ENCODE results near the gene LBHD2.
A peak's percentile ranks its signal among the peaks of the same experiment; 100 is the strongest.

The LBHD2 gene

GRCh38 chr14:103109535-103110441 lies 25.8 kb downstream of the LBHD2 start:
- no peak overlapping the region for H3K4me3 ChIP-seq (IDR thresholded peaks at IDR 0.05; ENCODE audit: insufficient read depth, low read depth, low read length)
- no peaks in the 10 kb centered on the region for H3K27me3 ChIP-seq (ENCODE audit: insufficient read depth, low read depth)
- H4K20me1 ChIP-seq (ENCODE audit: insufficient read depth), result no peaks in the 10 kb centered on the region
- peak overlapping the region; percentile 83 for H3K9ac ChIP-seq
- TF ChIP-seq, protein P1, sequence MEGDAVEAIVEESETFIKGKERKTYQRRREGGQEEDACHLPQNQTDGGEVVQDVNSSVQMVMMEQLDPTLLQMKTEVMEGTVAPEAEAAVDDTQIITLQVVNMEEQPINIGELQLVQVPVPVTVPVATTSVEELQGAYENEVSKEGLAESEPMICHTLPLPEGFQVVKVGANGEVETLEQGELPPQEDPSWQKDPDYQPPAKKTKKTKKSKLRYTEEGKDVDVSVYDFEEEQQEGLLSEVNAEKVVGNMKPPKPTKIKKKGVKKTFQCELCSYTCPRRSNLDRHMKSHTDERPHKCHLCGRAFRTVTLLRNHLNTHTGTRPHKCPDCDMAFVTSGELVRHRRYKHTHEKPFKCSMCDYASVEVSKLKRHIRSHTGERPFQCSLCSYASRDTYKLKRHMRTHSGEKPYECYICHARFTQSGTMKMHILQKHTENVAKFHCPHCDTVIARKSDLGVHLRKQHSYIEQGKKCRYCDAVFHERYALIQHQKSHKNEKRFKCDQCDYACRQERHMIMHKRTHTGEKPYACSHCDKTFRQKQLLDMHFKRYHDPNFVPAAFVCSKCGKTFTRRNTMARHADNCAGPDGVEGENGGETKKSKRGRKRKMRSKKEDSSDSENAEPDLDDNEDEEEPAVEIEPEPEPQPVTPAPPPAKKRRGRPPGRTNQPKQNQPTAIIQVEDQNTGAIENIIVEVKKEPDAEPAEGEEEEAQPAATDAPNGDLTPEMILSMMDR (conservative IDR thresholded peaks at IDR 0.05; ENCODE audit: low read depth, low read length), result no peak
- H3K27ac ChIP-seq, result peak overlapping the region; percentile 99
- no peaks in the 10 kb centered on the region for H3K36me3 ChIP-seq (ENCODE audit: insufficient read depth)
- no peaks in the 10 kb centered on the region for H3K79me2 ChIP-seq (ENCODE audit: insufficient read depth, low read depth)
- peaks cover 86% of the 10 kb centered on the region for H3K4me1 ChIP-seq (ENCODE audit: low read depth, poor library complexity, severe bottlenecking)
- peak overlapping the region; percentile 100 for H3K4me2 ChIP-seq
- peak overlapping the region; percentile 38; the same call in 1 of the 2 replicates for H2AFZ ChIP-seq (ENCODE audit: low read depth)

DNA sequence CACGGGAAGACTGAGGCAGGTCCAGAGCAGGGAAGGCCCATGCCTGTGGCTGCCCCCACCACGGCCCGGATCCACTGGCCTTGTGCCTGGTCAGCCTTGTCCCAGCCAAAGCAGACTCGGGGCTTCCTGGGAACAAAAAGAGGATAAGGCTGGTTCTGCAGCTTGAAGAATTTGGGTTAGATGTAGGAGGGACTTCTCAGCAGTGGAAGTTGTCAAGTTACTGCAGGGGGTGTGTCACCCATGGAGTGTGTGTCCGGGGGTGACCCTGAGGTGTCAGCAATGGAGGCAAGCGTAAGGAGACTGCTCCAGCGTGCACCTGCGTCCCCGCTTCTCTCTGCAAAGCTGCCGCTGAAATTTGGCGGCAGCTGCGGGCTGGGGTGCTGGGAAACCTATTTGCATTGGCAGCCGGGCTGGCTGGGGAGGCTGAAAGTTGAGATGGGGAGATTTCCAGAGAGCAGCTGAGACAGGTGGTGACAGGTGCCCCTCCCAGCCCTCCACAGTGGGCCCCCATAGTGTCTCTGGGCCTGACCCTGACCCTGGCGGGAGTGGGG lies 26.7 kb downstream of the LBHD2 start:
- no peaks in the 10 kb centered on the region for H4K20me1 ChIP-seq (ENCODE audit: insufficient read depth)
- no peaks in the 10 kb centered on the region for H3K36me3 ChIP-seq (ENCODE audit: insufficient read depth)
- H3K27me3 ChIP-seq (ENCODE audit: insufficient read depth, low read depth), result no peaks in the 10 kb centered on the region
- no peak overlapping the region for H3K4me3 ChIP-seq (IDR thresholded peaks at IDR 0.05; ENCODE audit: insufficient read depth, low read depth, low read length)
- H3K4me2 ChIP-seq, result peak overlapping the region; percentile 100
- H3K27ac ChIP-seq, result peak overlapping the region; percentile 99
- no peak overlapping the region; the same call in 1 of the 2 replicates for H2AFZ ChIP-seq (ENCODE audit: low read depth)
- no peaks in the 10 kb centered on the region for H3K79me2 ChIP-seq (ENCODE audit: insufficient read depth, low read depth)
- TF ChIP-seq, protein P1 (conservative IDR thresholded peaks at IDR 0.05; ENCODE audit: low read depth, low read length), result no peak
- peak overlapping the region; percentile 83 for H3K9ac ChIP-seq
- peaks cover 86% of the 10 kb centered on the region for H3K4me1 ChIP-seq (ENCODE audit: low read depth, poor library complexity, severe bottlenecking)

DNA sequence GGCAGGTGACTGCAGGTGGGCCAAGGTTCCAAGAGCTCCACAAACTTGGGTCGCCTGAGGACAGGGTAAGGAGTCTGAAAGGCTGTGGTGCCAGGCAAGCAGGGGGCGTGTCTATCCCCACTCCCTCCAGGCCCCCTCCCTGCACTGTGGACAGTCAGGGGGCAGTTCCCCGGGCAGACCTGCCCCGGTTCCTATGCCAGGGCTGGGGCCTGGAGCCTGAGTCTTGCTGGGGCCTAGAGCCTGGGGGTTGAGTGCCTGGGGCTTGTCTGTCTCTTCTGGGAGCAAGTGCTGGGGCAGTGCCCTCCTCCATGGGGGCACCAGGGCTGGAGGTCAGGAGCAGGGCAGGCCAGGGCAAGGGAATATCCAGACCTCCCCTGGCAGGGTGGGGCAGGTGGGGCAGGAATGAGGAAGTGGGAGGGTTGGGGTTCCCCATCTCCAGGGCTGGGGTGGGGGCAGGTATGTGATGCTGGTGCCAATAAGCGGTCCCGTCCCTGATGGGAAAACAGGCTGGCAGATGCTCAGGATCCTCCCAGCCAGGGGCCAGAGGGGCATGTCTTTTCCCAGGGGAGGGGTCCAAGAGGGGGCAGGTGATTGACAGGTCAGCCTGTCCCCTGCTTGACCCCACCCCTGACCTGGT lies 27.3 kb downstream of the LBHD2 start:
- peak overlapping the region; percentile 99 for H3K27ac ChIP-seq
- TF ChIP-seq, protein P1 (conservative IDR thresholded peaks at IDR 0.05; ENCODE audit: low read depth, low read length), result no peak
- peaks cover 80% of the 10 kb centered on the region for H3K4me1 ChIP-seq (ENCODE audit: low read depth, poor library complexity, severe bottlenecking)

GRCh38 chr14:103112400-103113243 lies 28.6 kb downstream of the LBHD2 start:
- H3K4me1 ChIP-seq (ENCODE audit: low read depth, poor library complexity, severe bottlenecking), result peaks cover 70% of the 10 kb centered on the region
- H3K4me3 ChIP-seq (IDR thresholded peaks at IDR 0.05; ENCODE audit: insufficient read depth, low read depth, low read length), result no peak overlapping the region
- H3K27me3 ChIP-seq (ENCODE audit: insufficient read depth, low read depth), result no peaks in the 10 kb centered on the region
- H2AFZ ChIP-seq (ENCODE audit: low read depth), result no peak overlapping the region
- no peaks in the 10 kb centered on the region for H3K79me2 ChIP-seq (ENCODE audit: insufficient read depth, low read depth)
- H3K9ac ChIP-seq, result peak overlapping the region; percentile 83; the same call in 1 of the 2 replicates
- peak overlapping the region; percentile 100 for H3K4me2 ChIP-seq
- no peaks in the 10 kb centered on the region for H4K20me1 ChIP-seq (ENCODE audit: insufficient read depth)
- no peaks in the 10 kb centered on the region for H3K36me3 ChIP-seq (ENCODE audit: insufficient read depth)
- TF ChIP-seq, protein P1 (conservative IDR thresholded peaks at IDR 0.05; ENCODE audit: low read depth, low read length), result no peak
- peak overlapping the region; percentile 99 for H3K27ac ChIP-seq

More for the DNA sequence above, 27.3 kb downstream of the LBHD2 start:
- H3K4me2 ChIP-seq, result peak overlapping the region; percentile 100
- H2AFZ ChIP-seq (ENCODE audit: low read depth), result no peak overlapping the region; the same call in 1 of the 2 replicates
- H3K27me3 ChIP-seq (ENCODE audit: insufficient read depth, low read depth), result no peaks in the 10 kb centered on the region
- H3K79me2 ChIP-seq (ENCODE audit: insufficient read depth, low read depth), result no peaks in the 10 kb centered on the region
- no peaks in the 10 kb centered on the region for H4K20me1 ChIP-seq (ENCODE audit: insufficient read depth)
- H3K4me3 ChIP-seq (IDR thresholded peaks at IDR 0.05; ENCODE audit: insufficient read depth, low read depth, low read length), result no peak overlapping the region
- no peaks in the 10 kb centered on the region for H3K36me3 ChIP-seq (ENCODE audit: insufficient read depth)
- H3K9ac ChIP-seq, result peak overlapping the region; percentile 83; the same call in 1 of the 2 replicates

All from KMS-11 (cell line).